RCC 7860 (cell line): ENCODE measurements around the gene COLGALT1.

Source experiments
- DNase-seq: peaks from one replicate; pipeline ENCODE4 v3.0.0-alpha.2; 2015; ENCODE audit warnings: low spot score
- FAIRE-seq: peaks from 2 replicates; lab custom pipeline; 2012; peaks lifted over from hg19 to GRCh38; lab: Jason Lieb, UNC

The COLGALT1 gene

DNA sequence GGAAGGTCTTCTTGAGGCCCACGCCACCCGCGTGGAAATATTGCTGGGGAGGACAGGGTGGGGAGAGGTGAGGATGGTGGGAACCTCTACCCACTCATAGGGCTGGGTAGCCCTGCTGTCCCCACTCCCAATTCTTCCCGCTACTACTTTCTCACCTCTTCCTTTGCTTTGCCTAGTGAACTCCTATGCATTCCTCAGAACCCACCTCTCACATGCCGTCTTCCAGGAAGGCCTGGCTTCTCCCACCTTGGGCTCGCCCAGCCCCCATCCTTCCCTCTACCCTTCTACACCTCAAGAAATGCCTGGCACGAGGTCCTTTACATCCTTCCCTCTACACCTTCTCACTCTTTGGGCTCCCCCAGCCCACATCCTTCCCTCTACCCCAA is 62.4 kb downstream of the COLGALT1 start:
- no peak for FAIRE-seq
- DNase-seq = no peak

DNA sequence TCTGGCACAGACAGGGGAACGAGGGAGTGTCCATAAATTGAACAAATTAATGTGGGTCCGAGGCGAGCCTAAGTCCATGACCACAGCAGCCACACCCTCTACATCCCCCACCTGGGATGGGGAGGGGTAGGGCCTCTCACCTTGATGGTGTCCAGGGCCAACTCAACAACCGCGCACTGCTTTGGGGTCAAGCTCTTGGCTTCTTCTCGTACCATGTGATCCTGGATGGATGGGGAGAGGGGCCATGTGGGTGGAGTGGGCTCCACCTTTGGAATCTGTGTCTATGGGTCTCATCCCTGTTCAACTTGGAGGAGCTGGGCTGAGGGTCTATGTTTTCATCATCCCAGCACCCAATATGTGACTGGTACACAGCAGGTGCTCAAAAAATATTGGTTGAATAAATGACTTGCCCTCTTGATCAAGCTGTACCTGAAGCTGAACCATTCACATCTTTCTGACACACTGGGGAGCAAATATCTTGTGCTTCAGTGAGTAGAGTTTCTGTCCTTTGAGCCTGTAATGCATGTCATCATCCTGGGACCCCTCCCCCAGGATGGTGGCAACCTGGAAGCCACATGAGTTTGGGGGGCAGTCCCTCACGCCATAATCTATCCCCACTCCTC is 62.9 kb downstream of the COLGALT1 start:
- no peak for DNase-seq
- FAIRE-seq = no peak

DNA sequence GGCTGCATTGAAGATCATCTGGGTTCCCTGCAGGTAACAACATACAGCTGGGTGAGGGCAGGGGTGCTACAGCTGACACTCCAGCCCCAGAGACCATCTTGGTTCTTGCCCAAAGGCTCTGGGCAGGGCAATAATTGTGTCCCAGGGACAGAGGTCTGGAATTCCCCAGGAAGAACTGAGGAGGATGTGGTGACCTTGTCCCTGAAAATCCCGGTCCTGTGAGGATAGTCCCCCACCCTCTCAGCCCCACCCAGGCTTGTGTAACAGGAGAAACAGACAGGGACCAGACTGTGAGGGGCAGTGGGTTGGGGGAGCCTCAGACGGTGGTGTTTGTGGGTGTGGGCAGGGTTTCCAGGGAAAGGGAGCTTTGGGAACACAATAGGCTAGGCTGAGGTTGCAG is 63.5 kb downstream of the COLGALT1 start:
- FAIRE-seq = no peak
- no peak for DNase-seq

DNA sequence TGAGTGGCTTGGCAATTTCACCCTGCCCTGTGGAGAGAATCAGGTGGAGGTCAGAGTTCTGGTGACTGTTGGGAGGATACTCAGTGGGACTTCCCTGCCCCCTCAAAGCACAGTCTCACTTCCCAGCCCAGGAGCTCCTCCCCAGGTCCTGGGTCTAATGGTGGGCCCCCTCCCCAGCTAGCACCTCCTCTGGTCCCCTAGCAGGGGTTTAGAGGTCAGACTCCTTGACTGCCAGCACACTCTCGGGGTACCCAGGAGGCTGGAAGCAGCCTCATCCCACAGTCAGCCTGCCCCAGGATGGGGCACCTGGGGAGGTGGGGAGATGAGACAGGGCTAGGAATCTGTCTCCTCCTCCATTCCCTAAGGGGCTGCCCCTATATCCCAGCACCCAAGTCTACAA is 65.2 kb downstream of the COLGALT1 start:
- DNase-seq (no peak), FAIRE-seq (no peak)

DNA sequence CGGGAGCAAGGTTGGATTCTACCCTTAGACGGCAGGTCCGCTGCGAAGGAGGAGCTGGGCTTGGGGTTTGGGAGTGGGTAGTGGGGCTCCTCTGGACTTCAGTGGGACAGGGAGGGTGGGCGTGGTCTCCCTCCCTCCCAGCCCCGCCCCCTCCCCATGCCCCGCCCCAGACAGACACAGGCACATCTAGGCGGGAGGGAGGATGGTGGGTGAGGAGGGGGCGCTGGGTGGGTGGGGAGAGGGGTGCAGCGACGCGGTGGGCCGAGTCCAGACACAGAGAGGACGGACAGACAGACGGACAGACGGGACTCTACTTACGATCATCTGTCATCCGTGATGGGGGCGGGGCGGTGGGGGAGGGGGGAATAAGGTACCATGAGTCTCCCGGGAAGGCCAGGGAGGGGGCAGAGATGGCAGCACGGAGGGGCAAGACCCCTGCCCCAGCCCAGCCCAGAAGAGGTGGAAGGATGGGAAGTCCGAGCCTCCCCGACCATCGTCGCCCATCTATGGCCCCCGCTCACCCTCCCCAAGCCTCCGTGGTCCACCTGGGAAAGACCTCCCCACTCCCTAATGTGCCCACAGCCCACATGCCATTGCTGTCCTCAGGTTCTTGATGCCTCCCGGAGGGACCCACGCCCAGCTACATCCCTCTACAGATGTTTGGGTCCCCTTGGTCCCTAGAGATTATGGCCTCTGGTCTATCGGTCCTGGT is 67.9 kb downstream of the COLGALT1 start:
- FAIRE-seq = no peak
- DNase-seq = no peak

DNA sequence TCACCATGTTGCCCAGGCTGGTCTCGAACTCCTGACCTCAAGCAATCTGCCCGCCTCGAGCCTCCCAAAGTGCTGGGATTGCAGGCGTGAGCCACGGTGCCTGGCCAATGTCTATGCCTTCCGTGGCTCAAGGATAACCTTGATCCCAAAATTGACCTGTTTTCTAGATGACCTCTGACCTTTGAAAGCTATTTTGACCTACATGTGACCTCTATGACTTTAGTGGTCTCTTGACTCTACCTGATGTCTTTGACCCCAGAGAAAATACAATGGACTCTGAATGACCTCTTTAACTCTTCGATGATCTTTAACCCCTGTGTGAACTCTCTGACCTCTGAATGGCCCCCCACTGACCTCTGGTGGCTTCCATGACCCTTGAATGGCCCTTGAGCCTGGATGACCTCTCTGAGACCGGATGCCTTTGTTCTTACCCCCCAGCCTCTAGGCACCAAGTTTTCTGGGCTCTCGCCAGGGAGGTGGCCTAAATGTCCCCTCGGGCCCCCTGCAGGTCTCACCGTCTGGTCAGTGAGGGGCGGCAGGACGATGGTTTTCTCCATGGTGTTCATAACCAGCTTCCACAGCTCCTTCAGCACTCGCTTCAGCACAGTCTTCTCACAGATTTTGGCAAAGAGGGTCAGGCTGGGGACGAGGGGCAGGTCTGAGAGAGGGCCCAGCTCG is 69.0 kb downstream of the COLGALT1 start:
- FAIRE-seq (no peak), DNase-seq (no peak)

DNA sequence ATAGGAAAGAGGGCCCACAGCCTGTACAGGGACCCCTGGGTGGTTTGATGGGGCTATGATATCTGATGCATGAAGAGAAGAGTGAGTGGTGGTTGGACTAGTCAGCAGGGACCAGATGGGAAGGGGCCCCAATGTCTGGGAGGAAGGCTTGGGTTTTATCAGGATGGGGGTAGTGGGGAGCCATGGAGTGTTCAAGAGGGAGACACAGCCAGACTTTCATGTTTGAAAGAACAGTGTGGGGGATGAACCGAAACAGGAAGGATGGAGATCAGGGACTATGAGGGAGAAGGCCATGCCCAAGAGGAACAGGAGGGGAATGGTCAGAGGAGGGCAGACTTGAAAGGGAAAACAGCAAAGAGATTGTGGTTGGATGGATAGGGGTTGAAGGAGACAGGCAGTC is 69.6 kb downstream of the COLGALT1 start:
- FAIRE-seq (no peak), DNase-seq (no peak)

DNA sequence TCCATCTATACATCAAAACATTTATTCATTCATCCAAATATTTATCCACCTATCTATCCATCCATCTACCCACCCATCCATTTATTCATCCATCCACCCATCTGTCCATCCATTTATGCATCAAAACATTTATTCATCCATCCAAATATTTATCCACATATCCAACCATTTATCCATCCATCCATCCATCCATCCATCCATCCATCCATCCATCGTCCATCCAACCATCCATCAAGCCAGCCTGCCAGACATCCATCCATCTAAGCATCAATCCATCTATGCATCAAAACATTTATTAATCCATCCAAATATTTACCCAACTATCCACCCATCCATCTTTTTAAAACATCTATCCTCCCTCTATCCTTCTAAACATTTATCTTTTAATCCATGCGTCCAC is 70.5 kb downstream of the COLGALT1 start:
- FAIRE-seq (no peak), DNase-seq (no peak)

DNA sequence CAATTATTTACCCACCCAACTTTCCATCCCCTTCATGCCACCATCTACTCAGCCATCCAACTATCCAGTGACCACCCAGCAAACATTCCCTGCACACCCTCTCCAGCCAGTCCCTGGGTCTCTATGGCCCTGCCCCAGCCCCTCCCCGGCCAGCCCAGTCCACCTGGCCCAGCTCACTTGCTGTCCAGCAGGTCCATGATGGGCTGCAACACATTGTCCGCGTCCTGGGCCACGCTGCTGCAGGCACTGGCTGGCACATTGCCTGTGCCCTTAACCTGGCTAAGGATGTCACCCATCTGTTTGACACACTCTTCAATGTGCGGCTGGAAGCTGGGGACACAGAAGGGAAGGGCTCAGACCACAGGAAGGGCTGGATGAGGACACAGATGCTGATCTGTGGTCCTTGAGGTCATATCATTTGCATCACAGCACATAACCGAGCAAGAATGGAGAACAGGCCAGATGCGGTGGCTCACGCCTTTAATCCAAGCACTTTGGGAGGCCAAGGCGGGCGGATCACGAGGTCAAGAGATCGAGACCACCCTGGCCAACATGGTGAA is 71.1 kb downstream of the COLGALT1 start:
- FAIRE-seq = no peak

DNA sequence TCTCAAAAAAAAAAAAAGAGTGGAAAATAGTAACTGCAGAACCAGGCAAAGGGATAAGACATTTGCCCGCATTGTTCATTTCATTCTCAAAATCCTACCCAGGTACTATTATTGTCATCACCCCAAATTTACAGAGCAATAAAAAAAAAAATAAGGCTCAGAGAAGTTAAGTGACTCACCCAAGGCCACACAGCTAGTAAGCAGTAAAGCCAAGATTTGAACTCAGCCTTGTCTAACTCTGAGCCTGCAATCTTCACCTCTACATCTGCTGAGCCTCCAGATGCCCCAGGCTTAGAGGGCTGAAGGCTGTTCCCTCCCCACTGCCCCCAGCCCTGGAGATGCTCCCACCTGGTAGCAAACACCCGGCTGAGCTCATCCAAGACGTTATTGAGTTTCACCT is 71.7 kb downstream of the COLGALT1 start:
- FAIRE-seq = no peak
- no peak for DNase-seq

More for the DNA sequence above, 71.1 kb downstream of the COLGALT1 start:
- DNase-seq = no peak

DNA sequence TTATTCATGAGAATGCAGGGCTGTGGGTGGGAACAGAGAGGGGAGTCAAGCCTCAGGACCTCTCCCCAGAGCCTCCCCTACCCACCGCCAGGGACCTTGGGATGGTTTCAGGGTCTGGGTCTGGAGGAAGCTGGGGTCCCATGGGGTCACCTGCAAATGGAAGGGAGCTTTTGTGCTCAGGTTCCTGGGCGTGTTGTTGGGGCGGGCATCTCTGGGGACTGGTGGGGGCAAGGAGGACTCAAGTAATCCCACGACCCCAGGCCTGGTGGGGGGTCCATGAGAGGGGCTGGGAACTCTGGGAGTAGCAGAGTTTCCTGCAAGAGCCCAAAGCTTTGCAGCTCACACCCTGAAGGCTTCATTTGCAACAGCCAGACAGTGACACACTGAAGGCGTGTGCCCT is 72.5 kb downstream of the COLGALT1 start:
- DNase-seq (no peak), FAIRE-seq (no peak)

DNA sequence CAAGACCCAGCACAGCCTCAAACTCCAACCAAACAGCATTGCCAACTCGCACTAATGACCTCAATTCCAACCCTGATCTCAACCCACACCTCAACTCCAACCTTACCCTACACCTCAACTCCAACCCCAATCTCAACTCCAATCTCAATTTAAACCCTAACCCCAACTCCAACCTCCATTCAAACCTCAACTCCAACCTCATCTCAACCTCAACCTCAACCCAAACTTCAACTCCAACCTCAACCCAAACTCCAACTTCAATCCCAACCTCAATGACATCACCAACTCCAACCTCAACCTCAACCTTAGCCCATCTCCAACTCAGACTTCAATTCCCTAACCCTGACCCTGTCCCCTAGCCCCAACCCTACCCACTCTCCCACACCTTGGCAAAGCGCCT is 74.3 kb downstream of the COLGALT1 start:
- DNase-seq (no peak), FAIRE-seq (no peak)

DNA sequence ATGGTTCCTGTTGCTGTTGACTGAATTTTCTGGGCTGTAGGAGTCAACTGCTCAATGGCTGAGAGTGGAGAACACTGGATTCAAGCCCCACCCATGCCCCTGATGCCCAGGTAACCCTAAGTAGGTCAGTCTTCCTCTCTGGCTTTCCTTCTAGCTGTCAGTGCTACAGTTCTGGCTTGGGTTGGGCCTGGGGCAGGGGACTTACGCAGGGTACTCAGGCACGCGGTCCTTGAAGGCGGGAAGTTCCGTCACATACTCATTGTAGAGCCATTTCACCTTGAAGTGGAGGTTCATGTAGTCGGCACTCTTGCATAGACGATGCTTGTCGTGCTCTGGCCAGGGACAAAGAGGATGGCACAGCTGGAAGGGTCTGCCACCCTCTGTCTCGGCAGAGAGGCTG is 77.1 kb downstream of the COLGALT1 start:
- no peak for FAIRE-seq
- no peak for DNase-seq
